Inflammatory macrophage treated with lipopolysaccharide for 4 hours (primary cell): ENCODE results near the gene KRTAP26-1.
A peak's percentile ranks its signal among the peaks of the same experiment; 100 is the strongest.

Experiments
- DNase-seq: peaks from one replicate; pipeline ENCODE4 v3.0.0-alpha.2; 2020

Gene KRTAP26-1, protein sequence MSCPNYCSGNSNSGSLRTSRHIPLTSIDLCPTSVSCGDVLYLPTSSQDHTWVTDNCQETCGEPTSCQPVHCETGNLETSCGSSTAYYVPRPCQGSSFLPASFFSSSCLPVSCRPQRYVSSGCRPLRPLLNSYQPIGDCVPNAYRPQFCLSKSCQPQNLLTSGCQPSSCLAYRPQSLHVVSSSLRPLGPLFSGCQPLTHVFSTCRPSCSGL

GRCh38 chr21:30320215-30320614 is at the start of gene KRTAP26-1:
TSS of gene KRTAP26-1 (minus strand) at chr21:30320315. CDS start at chr21:30320035, 280 bp downstream.
- DNase-seq = no peak

GRCh38 chr21:30355906-30356305 is 35.8 kb upstream of the KRTAP26-1 start:
- DNase-seq = no peak

- DNase-seq = no peak
Measured at GRCh38 chr21:30354308-30355005, 34.3 kb upstream of the KRTAP26-1 start.

GRCh38 chr21:30351534-30351933 is 31.4 kb upstream of the KRTAP26-1 start:
- no peak for DNase-seq

DNA sequence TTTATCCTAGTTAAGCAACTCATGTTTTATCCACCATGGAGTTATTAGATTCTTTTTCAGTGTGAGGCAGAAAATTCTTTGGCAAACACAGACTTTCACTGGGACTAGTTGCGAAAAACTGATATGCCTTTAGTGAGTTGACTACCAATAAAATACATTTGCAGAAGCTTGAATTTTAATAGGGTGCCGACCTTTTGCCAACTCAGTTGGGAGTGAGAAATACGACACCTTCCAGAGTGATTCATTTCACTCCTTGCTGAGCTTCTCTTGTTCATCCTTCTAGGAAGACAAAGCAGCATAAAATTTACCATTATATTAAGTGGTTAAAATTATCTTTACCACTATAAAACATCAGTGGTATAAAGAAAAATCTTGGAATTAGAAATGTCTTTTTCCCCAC is 29.5 kb upstream of the KRTAP26-1 start:
- no peak for DNase-seq

GRCh38 chr21:30348506-30348905 is 28.4 kb upstream of the KRTAP26-1 start, which contains the start of gene KRTAP23-1:
TSS of gene KRTAP23-1 (minus strand) at chr21:30348606. CDS start at chr21:30348606, 0 bp downstream.
- no peak for DNase-seq

DNA sequence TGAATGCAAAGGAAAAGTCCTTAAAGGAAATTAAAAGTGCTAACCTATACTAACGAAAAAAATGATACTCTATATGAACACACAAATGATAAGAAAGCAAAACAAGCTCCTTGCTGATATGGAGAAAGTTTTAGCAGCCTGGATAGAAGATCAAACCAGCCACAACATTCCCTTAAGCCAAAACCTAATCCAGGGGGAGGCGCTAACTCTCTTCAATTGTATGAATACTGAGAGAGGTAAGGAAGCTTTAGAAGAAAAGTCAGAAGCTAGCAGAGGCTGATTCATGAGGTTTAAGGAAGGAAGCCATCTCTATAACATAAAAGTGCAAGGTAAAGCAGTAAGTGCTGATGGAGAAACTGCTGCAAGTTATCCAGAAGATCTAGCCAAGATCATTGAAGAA is 24.9 kb upstream of the KRTAP26-1 start:
- DNase-seq = no peak

GRCh38 chr21:30340714-30341573 is 20.8 kb upstream of the KRTAP26-1 start:
- peak; percentile 25 for DNase-seq

DNA sequence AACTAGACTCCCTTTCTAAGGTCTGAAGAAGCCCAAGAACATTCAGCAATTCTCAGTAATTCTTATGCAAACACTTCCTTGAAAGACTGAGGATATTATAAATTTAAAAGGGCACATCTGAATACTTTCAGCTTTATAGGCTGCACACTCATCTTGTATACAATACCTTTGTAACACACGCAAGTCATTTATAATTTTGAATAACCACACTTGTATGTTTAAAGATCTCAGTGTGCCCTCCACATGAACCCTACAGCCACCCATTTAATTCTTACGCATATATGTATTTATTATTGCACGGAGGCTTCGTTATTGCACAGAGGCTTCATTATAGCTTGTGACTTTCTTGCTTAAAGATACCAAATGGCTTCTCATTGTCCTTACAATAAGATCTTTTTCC is 18.6 kb upstream of the KRTAP26-1 start:
- no peak for DNase-seq

GRCh38 chr21:30337772-30338171 is 17.7 kb upstream of the KRTAP26-1 start:
- DNase-seq = no peak

- no peak for DNase-seq
Measured at GRCh38 chr21:30337276-30337744, 17.2 kb upstream of the KRTAP26-1 start, which contains the start of gene KRTAP27-1. TSS of gene KRTAP27-1 (minus strand) at chr21:30337694. CDS start at chr21:30337668, 26 bp downstream.

DNA sequence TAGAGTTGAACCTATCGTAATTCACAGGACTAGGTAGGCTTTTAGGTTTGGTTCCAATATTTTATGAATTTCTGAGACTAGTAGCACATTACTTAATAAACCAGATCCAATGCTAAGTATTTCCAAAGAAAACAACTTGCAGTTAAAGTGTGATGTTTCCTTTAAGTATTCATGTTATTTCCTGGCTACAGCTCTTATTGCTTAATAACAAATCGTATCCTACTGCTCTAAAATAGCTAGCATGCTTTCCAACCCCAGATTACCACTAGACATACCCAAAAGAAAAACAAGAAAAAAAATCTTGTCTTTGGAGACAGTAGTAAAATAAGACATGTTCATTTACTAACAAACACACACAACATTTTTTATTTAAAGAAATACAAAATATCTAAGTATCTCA is 16.5 kb upstream of the KRTAP26-1 start:
- DNase-seq = no peak

DNA sequence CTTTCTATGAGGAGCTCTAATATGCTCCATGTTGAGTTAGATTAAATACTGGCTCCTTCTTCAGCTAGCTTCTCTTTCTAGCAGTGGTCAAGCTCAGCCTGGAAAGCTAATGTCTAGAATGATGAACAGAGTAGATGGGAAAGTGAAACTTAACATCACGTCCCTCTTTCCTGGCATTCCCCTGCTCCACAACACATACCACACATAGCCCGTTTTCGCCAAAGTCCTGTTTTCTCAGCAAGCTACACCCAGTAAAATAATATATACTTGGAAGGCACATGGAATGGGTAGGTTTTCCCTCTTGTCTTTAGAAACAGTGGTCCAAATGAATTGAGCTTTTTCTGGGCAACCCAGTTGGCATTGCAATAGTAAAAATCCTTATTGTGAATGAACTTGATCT is 13.6 kb upstream of the KRTAP26-1 start:
- DNase-seq = no peak

DNA sequence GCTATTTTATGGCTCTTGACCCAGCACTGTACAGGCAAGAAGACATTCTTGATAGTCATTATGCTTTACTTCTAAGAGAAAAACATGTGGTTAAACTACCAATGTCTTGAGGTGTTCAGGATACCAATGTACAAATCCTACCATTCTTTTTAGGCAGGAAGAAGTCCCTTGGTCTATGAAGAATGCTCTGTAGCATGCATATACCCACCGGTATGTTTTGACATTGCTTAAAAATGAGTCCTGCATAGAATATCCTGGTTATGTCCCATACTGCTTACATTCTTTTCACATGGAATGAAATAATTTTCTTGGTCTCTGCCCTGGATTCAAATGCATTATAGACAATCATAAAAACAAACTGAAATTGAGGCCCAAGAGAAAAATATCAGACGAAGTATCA is 12.6 kb upstream of the KRTAP26-1 start:
- DNase-seq = no peak

- DNase-seq = no peak
Measured at GRCh38 chr21:30329203-30329875, 9.2 kb upstream of the KRTAP26-1 start.

DNA sequence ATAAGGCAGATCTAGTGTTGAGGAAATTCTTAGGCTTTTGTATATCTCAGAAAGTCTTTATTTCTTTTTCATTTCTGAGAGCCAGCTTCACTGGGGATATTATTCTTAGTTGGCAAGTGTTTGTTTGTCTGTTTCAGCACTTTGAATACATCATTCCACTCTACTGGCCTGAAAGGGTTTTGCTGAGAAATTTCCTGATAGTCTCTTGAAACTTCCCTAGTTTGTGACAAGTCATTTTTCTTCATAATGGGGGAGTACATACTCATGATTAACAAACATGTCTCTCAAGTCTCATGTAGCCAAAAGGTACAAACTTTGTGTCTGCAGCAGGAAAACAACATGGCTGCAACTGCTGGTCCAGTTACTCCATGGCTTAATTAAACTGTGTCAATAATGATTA is 6.3 kb upstream of the KRTAP26-1 start:
- DNase-seq = no peak

GRCh38 chr21:30315701-30316100 is 4.4 kb downstream of the KRTAP26-1 start:
- DNase-seq = no peak

DNA sequence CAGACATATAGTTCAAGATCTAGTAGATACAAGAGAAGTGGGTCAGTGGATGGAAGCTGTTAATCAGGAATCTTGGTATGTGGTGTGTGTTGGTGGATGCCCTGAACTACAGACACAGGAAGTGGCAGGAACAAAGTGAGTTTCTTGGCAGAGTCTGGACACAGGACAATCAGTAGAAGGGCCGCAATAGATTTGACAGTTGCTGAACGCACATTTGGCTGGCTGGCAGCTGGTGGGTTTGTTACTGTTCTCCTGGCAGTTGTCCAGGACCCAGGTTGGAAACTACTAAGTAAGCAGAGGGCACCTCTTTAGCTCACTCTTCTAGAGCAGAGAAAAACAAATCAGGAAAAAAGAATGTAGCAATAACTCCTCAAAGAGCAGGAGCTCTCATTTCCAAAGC is 13.2 kb downstream of the KRTAP26-1 start:
- no peak for DNase-seq

GRCh38 chr21:30305136-30305535 is 15.0 kb downstream of the KRTAP26-1 start:
- DNase-seq = no peak

GRCh38 chr21:30289215-30289614 is 30.9 kb downstream of the KRTAP26-1 start, which contains the start of gene KRTAP25-1:
TSS of gene KRTAP25-1 (minus strand) at chr21:30289514. CDS start at chr21:30289490, 24 bp downstream.
- no peak for DNase-seq

DNA sequence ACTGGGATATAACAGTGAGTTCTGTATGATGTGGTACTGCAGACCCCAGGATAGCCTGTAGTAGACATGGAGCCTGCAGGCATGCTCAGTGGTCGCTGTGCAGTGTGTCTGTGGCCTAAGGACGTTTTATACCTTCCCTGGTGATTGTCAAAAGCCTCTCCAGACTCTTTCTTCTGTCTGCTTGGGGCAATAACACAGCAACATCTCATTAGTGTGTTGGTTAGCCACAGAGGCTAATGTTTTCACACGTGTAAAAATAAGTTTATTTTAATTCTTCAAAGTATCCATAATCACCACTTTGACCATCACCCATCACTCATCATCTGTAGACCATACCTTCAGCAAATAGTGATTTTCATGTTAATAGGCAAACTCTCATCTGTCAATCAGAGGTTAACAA is 37.3 kb downstream of the KRTAP26-1 start, which contains the start of gene KRTAP24-1:
Gene KRTAP24-1, minus strand, starts transcription at position 101 of the 400 bp plus-strand sequence. Its CDS starts 18 bp downstream, at position 83.
- no peak for DNase-seq

DNA sequence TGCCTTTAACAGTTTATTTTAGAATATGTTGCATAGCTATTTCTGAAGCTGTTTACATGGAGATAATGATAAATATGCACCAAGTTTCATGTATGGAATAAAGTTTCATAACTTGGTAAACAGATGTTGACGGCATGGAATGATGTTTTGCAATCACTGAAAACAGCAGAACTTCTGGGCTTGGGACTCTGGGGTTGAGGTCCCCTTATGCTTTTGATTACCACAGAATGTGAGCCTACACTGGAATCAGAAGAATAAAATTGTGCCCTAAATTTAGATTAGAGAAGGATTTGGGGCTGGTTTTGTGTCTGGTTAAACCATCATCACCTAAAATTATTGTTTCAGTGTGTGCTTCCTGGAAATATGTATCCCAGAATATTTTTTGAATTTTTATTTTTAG is 48.5 kb downstream of the KRTAP26-1 start:
- no peak for DNase-seq
